HepG2 (cell line): Measurements from ENCODE around the gene PSKH1. TPM values are rescaled to one million over a fixed set of nuclear protein-coding genes. Genes with fewer than 3 reads are reported as not detected.

Experiments
- BCL6 ChIP-seq: IDR thresholded peaks from 2 replicates; pipeline ENCODE4 v1.6.1; 2016; ENCODE audit warnings: missing genetic modification reagents, missing compliant biosample characterization
- CSRNP1 ChIP-seq: sonication (generic); formaldehyde crosslinking; IDR thresholded peaks from 2 replicates; pipeline ENCODE4 v1.8.1; 2023; ENCODE audit warnings: mild to moderate bottlenecking, missing genetic modification reagents
- HNRNPH1 ChIP-seq: fragments of 200-400 bp; formaldehyde crosslinking; optimal IDR thresholded peaks from 2 replicates; pipeline ENCODE3; 2017; ENCODE audit warnings: mild to moderate bottlenecking, low read depth, low read length
- POGK ChIP-seq: sonication (generic); formaldehyde crosslinking; conservative IDR thresholded peaks from 2 replicates; pipeline ENCODE4 v1.8.0; 2022; ENCODE audit warnings: mild to moderate bottlenecking, moderate library complexity, missing genetic modification reagents
- RORA ChIP-seq: sonication (generic); formaldehyde crosslinking; IDR thresholded peaks from 2 replicates; pipeline ENCODE4 v1.5.0; 2020; ENCODE audit warnings: mild to moderate bottlenecking, missing genetic modification reagents, moderate library complexity
- SMARCC2 ChIP-seq: fragments of 450-650 bp; IDR thresholded peaks from 2 replicates; pipeline ENCODE4 v1.6.1; 2017; ENCODE audit warnings: antibody characterized with exemption, mild to moderate bottlenecking
- THAP7 ChIP-seq: sonication (generic); formaldehyde crosslinking; IDR thresholded peaks from 2 replicates; pipeline ENCODE4 v1.8.1; 2023; ENCODE audit warnings: mild to moderate bottlenecking, missing genetic modification reagents
- ZBTB10 ChIP-seq: sonication (generic); formaldehyde crosslinking; IDR thresholded peaks from 2 replicates; pipeline ENCODE4 v1.4.0; 2020; ENCODE audit warnings: missing genetic modification reagents, borderline replicate concordance
- ZFP41 ChIP-seq: sonication (generic); formaldehyde crosslinking; IDR thresholded peaks from 2 replicates; pipeline ENCODE4 v1.4.0; 2020; ENCODE audit warnings: mild to moderate bottlenecking, missing genetic modification reagents, borderline replicate concordance
- ZNF281 ChIP-seq: sonication (generic); formaldehyde crosslinking; IDR thresholded peaks from 2 replicates; pipeline ENCODE4 v1.4.0; 2020; ENCODE audit warnings: missing genetic modification reagents, borderline replicate concordance
- ZNF367 ChIP-seq: sonication (generic); formaldehyde crosslinking; IDR thresholded peaks from 2 replicates; pipeline ENCODE4 v1.4.0; 2020; ENCODE audit warnings: missing genetic modification reagents, borderline replicate concordance
- ZNF552 ChIP-seq: sonication (generic); formaldehyde crosslinking; IDR thresholded peaks from 2 replicates; pipeline ENCODE4 v1.9.0; 2022; ENCODE audit warnings: missing genetic modification reagents, mild to moderate bottlenecking, borderline replicate concordance
- ZNF574 ChIP-seq: sonication (generic); formaldehyde crosslinking; IDR thresholded peaks from 2 replicates; pipeline ENCODE4 v1.4.0; 2020; ENCODE audit warnings: missing genetic modification reagents
- polyA plus RNA-seq, 8 experiments: library from polyadenylated mRNA; depleted of rRNA in 3 of 8; stranded (reverse) in 7 of 8; unstranded in 1 of 8; fragments of >200 nt; fragmentation: Illumina TruSeq in 4 of 8; extraction: Trizol in 4 of 8; gene quantifications; 2 replicates each; pipeline versions ENCODE4 v1.2.1 to v1.2.3, GENCODE V29; 2011 to 2016; ENCODE audit warnings: low read depth in 4 of 8, missing spikeins in 1 of 8, mixed read lengths in 1 of 8; ENCODE audit not compliant: insufficient read depth in 1 of 8
- total RNA-seq, 5 experiments: library from RNA; depleted of rRNA; stranded (reverse); fragments of >200 nt; fragmentation: Illumina TruSeq; extraction: Trizol; gene quantifications; 2 replicates each; pipeline ENCODE4 v1.2.3, GENCODE V29; 2016; ENCODE audit warnings: low read depth in 1 of 5

PSKH1 gene
- total and polyA plus RNA-seq, 2 of the 13 experiments (the other 11 are each of a cell fraction or from before 2014, with no cell fraction given) = 8.4 to 19.1 TPM

GRCh38 chr16:67965668-67966548, 72.9 kb downstream of the PSKH1 start (continued):
- TF ChIP-seq ZNF281 (CRISPR knock-in tag) = no peak
- no peak for TF ChIP-seq BCL6 (CRISPR knock-in tag)
- TF ChIP-seq THAP7 = no peak
- no peak for TF ChIP-seq POGK (CRISPR knock-in tag)
- TF ChIP-seq CSRNP1 (CRISPR knock-in tag) = no peak
- TF ChIP-seq ZNF552 (CRISPR knock-in tag) = no peak
- no peak for TF ChIP-seq ZNF367
- TF ChIP-seq RORA (CRISPR knock-in tag) = no peak
- TF ChIP-seq ZFP41 (CRISPR knock-in tag) = no peak
- TF ChIP-seq ZNF574 (CRISPR knock-in tag) = no peak
- no peak for TF ChIP-seq HNRNPH1
- no peak for TF ChIP-seq ZBTB10
- no peak for TF ChIP-seq SMARCC2
